Measurements from ENCODE around the gene MAP3K19.

MAP3K19 gene

GRCh38 chr2:135004005-135004746, 43.1 kb downstream of the MAP3K19 start:
- TF ChIP-seq GLIS3 (CRISPR knock-in tag; IDR thresholded peaks at IDR 0.05) = no peak
- no peak for TF ChIP-seq SNAI2 (CRISPR knock-in tag; IDR thresholded peaks at IDR 0.05)
- no peak for TF ChIP-seq RARB (CRISPR knock-in tag; IDR thresholded peaks at IDR 0.05)
- no peak for TF ChIP-seq CSDC2 (CRISPR knock-in tag; IDR thresholded peaks at IDR 0.05)
- TF ChIP-seq BACH2 (CRISPR knock-in tag; IDR thresholded peaks at IDR 0.05; ENCODE audit: borderline replicate concordance) = no peak
- no peak for TF ChIP-seq ZC3H10 (CRISPR knock-in tag; IDR thresholded peaks at IDR 0.05)
- TF ChIP-seq PATZ1 (CRISPR knock-in tag; IDR thresholded peaks at IDR 0.05; ENCODE audit: borderline replicate concordance) = no peak
- no peak for TF ChIP-seq OSR1 (CRISPR knock-in tag; IDR thresholded peaks at IDR 0.05)
- TF ChIP-seq POU6F1 (CRISPR knock-in tag; IDR thresholded peaks at IDR 0.05; ENCODE audit: borderline replicate concordance, low read depth) = no peak
- TF ChIP-seq ZNF8 (CRISPR knock-in tag; IDR thresholded peaks at IDR 0.05) = no peak
- TF ChIP-seq ZFP3 (CRISPR knock-in tag; IDR thresholded peaks at IDR 0.05) = no peak
- TF ChIP-seq TSHZ2 (CRISPR knock-in tag; IDR thresholded peaks at IDR 0.05) = no peak
- no peak for TF ChIP-seq CREB5 (CRISPR knock-in tag; IDR thresholded peaks at IDR 0.05; ENCODE audit: low read depth)
- no peak for TF ChIP-seq TCF4 (CRISPR knock-in tag; IDR thresholded peaks at IDR 0.05; ENCODE audit: borderline replicate concordance)
- no peak for TF ChIP-seq ZFP30 (CRISPR knock-in tag; IDR thresholded peaks at IDR 0.05)
- TF ChIP-seq PPARA (CRISPR knock-in tag; IDR thresholded peaks at IDR 0.05; ENCODE audit: borderline replicate concordance) = no peak
- TF ChIP-seq ZNF70 (CRISPR knock-in tag; IDR thresholded peaks at IDR 0.05) = no peak
- peak; percentile 100 for ATAC-seq

GRCh38 chr2:135002836-135003235, 44.4 kb downstream of the MAP3K19 start:
- TF ChIP-seq ARNTL (CRISPR knock-in tag; IDR thresholded peaks at IDR 0.05; ENCODE audit: borderline replicate concordance, low read depth) = no peak
- no peak for TF ChIP-seq TOX (CRISPR knock-in tag; IDR thresholded peaks at IDR 0.05; ENCODE audit: borderline replicate concordance)
- no peak for TF ChIP-seq ISL1 (CRISPR knock-in tag; IDR thresholded peaks at IDR 0.05)
- TF ChIP-seq PPARA (CRISPR knock-in tag; IDR thresholded peaks at IDR 0.05; ENCODE audit: borderline replicate concordance) = no peak
- TF ChIP-seq ZNF70 (CRISPR knock-in tag; IDR thresholded peaks at IDR 0.05) = no peak
- no peak for TF ChIP-seq POU6F1 (CRISPR knock-in tag; IDR thresholded peaks at IDR 0.05; ENCODE audit: borderline replicate concordance, low read depth)
- TF ChIP-seq RARB (CRISPR knock-in tag; IDR thresholded peaks at IDR 0.05) = no peak
- no peak for TF ChIP-seq TCF4 (CRISPR knock-in tag; IDR thresholded peaks at IDR 0.05; ENCODE audit: borderline replicate concordance)
- TF ChIP-seq CSRNP3 (CRISPR knock-in tag; IDR thresholded peaks at IDR 0.05) = no peak
- TF ChIP-seq SNAI2 (CRISPR knock-in tag; IDR thresholded peaks at IDR 0.05) = no peak
- TF ChIP-seq CSDC2 (CRISPR knock-in tag; IDR thresholded peaks at IDR 0.05) = no peak
- TF ChIP-seq ESRRG (CRISPR knock-in tag; IDR thresholded peaks at IDR 0.05) = no peak
- TF ChIP-seq ZFP3 (CRISPR knock-in tag; IDR thresholded peaks at IDR 0.05) = no peak
- TF ChIP-seq PATZ1 (CRISPR knock-in tag; IDR thresholded peaks at IDR 0.05; ENCODE audit: borderline replicate concordance) = no peak
- TF ChIP-seq ZNF565 (CRISPR knock-in tag; conservative IDR thresholded peaks at IDR 0.05; ENCODE audit: low read depth) = no peak
- TF ChIP-seq GLIS3 (CRISPR knock-in tag; IDR thresholded peaks at IDR 0.05) = no peak
- no peak for TF ChIP-seq BACH2 (CRISPR knock-in tag; IDR thresholded peaks at IDR 0.05; ENCODE audit: borderline replicate concordance)
- TF ChIP-seq ZFP30 (CRISPR knock-in tag; IDR thresholded peaks at IDR 0.05) = no peak
- ATAC-seq = no peak

All from SK-N-SH treated with all-trans-retinoic acid at 6 μM for 48 hours (cell line).